ENCODE measurements around the gene PPP2R2C.

DNA sequence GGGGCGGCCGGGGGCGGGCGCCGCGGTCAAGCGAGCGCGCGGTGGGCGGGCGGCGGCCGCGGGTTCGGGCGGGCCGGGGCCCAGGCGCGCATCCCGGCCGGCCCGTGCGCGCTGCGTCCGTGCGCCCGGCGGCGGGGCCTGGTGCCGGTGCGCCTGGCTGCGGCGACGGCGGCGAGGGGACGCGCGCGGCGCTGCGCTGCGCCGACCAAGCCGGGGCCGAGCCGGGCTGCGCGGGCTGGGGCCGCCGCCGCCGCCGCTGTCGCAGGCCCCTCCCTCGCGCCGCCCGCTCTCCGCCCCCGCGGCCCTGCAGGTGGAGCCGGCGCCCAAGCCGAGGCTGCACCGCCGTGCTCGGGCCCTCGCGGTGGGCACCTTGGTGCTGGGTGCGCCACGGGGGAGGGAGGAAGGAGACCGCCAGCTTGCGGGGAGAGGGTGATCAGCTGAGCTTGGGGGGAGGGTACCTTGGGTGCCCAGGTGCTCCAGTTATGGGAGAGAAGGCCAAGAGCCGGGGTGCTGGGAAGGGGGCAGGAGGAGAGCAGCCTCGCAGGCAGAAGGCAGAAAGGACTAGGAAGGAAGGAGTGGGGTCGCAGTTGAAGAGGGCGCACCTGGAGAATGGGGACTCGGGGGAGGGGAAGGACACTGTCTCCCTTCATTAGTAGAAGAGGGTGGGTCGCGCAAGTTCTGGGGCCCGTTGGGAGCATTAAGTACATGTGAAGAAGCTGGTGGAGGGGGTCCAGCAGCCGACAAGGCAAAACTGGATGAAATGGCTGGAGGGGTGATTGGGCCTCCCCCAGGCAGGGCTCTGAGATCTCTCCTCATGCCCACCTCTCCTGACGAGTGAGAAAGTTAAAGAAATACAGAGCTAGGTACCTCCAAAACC lies at the start of gene PPP2R2C:
- TF ChIP-seq, protein P1, sequence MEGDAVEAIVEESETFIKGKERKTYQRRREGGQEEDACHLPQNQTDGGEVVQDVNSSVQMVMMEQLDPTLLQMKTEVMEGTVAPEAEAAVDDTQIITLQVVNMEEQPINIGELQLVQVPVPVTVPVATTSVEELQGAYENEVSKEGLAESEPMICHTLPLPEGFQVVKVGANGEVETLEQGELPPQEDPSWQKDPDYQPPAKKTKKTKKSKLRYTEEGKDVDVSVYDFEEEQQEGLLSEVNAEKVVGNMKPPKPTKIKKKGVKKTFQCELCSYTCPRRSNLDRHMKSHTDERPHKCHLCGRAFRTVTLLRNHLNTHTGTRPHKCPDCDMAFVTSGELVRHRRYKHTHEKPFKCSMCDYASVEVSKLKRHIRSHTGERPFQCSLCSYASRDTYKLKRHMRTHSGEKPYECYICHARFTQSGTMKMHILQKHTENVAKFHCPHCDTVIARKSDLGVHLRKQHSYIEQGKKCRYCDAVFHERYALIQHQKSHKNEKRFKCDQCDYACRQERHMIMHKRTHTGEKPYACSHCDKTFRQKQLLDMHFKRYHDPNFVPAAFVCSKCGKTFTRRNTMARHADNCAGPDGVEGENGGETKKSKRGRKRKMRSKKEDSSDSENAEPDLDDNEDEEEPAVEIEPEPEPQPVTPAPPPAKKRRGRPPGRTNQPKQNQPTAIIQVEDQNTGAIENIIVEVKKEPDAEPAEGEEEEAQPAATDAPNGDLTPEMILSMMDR (IDR thresholded peaks at IDR 0.05), result no peak
- TF ChIP-seq ZFX (IDR thresholded peaks at IDR 0.05; ENCODE audit: borderline replicate concordance), result no peak
